GM19193 (cell line): ENCODE measurements around the gene CXCR6.

Experiments used
- POLR2A ChIP-seq: IDR thresholded peaks from 4 replicates; pipeline ENCODE4 v1.6.1; 2011; ENCODE audit not compliant: insufficient read depth, insufficient read length; ENCODE audit errors: extremely low read depth

Gene CXCR6

DNA sequence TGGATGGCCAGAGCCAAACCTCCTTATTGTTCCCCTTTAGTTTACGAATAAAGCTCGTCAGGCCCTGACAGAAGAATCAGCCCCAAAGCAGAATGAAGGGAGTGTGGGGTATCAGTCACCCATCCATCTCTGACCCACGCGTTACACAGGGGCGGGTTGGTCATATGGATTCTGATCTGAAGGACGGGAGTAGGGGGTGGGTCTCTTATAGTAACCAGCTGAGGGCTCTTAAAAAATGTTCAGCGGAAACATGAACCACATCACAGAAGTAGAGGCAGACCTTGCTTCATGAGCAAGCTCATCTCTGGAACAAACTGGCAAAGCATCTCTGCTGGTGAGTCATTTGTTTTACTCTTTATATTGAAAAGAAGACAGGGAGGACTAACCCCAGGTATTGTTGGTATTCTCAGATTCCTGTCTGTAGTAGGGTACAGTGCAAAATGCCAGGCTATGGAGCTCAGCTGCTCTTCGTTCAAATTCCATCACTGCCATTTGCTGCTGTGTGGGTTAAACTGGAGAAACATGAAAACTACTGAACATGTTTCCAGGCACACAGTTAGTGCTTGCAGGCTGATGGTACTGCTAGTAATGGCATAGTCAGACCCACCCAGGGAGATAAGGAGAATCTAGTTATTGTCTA is at the start of gene CXCR6:
TSS of gene CXCR6 (plus strand) at position 258 of the 640 bp plus-strand sequence. CDS start 3,018 bp downstream, outside the sequence.
- no peak for TF ChIP-seq POLR2A

- TF ChIP-seq POLR2A: no peak
These were observed 49.2 kb upstream of the CXCR6 start for GRCh38 chr3:45894015-45894414.

DNA sequence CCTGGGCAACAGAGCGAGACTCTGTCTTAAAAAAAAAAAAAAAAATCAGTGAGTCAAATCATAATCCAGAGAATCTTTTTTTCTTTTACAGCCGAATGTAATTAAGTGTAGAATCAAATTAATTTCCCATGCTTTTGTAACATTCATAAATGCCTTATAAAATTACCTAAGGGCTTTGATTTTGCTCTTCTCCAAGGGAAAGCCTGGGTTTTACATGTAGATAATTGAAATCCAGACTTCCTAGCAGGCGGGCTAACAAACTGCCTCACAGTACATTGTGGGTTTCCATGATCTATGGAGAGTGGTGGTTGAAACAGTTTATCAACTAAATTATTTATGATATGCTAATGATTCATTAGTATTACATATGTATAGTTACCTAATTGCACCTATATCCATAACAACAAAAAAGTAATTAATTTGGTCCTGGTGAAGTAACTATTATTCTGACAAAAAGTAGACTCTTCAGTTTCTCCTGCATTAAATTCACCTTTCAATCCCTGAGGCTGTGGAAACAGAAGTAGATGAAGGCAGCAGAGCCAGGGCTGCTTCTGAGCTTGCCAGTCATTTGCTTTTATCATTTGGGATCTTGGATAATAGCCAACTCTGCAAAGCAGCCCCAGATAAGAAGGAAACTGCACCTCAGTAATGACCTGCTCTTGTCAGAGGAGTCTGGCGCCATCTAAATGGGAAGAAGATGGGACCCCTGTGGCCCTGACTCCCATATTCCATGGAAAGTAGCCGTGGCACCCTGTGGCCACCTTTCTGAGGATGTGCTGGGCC is 47.4 kb upstream of the CXCR6 start:
- TF ChIP-seq POLR2A: no peak

- no peak for TF ChIP-seq POLR2A
These were observed 46.3 kb upstream of the CXCR6 start for GRCh38 chr3:45896956-45897355.

GRCh38 chr3:45904931-45905330 is 38.3 kb upstream of the CXCR6 start:
- TF ChIP-seq POLR2A: no peak

- TF ChIP-seq POLR2A: no peak
These were observed 37.5 kb upstream of the CXCR6 start for GRCh38 chr3:45905755-45906154.

- no peak for TF ChIP-seq POLR2A
These were observed 36.4 kb upstream of the CXCR6 start for GRCh38 chr3:45906681-45907407.

DNA sequence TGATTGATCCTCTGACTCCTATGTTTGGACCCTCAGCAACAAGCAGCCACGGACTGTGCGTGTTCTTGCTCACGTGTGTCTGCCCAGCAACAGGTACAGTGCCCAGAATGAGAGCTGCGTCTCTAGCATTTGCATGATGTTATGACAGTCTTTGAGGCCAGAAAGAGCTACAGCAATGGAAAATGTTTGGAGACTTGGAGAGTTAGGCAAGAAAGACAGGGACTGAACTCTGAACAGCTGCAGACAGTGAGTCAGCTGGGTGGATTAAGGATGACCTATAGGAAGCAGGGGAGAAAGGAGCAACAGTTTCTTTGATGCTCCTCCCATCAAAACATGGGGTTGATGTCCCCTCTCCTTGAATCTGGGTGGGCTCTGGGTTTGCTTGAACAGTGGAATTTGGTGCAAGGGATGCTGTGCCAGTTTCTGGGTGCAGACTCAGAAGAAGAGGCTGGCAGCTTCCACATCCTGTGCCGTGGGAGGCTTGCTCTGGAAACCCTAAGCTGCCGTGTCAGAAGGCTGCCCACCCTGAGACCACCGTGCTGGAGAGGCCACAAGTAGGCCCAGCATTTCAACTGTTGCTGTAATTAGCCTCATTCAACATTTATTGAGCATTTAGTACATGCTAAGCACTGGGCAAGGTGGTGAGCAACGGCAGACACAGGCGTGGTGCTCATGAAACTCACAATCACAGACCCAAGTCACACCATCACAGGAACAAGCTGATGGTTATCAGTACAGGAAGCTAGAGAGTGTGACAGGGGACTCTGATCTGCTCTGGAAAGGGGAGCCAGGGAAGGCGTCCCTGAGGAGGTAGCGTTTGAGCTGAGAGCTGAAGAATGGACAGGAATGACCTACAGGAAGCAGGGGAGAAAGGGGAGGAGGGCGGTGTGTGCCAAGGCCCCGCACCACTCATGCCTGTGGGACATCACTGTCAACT is 35.2 kb upstream of the CXCR6 start:
- no peak for TF ChIP-seq POLR2A

GRCh38 chr3:45908761-45909160 is 34.5 kb upstream of the CXCR6 start:
- no peak for TF ChIP-seq POLR2A

DNA sequence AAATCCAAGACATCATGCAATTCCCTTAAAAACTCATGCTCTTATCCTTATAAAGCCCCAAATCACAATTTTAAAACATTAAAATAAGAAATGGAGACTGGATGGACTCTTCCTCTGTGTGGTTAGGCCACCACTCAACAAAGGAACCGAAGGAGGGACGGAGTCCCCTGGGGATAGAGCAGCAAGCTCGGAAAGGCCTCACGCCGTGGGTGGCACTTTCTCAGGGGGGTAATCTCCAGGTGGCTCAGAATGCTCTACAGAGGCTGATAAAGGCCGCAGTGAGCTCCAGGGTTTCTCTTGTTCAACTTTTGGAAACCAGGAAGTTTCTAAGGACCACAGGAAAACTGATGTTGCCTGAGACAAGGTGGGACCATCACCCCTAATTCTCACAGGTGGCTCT is 33.7 kb upstream of the CXCR6 start:
- TF ChIP-seq POLR2A: no peak

GRCh38 chr3:45910892-45911291 is 32.4 kb upstream of the CXCR6 start:
- TF ChIP-seq POLR2A: no peak

GRCh38 chr3:45911511-45912226 is 31.6 kb upstream of the CXCR6 start:
- TF ChIP-seq POLR2A: no peak

DNA sequence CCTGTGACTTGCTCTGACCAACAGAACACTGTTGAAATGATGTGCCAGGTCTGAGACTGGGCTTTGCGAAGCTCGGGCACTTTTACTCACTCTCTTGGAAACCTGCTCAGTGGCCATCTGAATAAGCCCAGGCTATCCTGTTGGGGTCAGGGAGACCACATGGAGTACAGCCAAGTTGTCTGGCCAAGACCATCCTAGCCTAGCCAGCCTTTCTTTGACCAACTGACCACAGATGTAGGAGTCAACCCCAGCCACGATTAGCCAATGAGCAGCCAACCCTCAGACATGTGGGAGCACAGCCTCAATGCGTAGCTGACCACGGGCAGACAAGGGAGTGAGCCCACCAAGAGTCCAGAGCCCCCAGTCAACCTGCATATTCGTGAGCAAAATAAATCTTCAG is 30.8 kb upstream of the CXCR6 start:
- no peak for TF ChIP-seq POLR2A
